HEK293 (cell line): ENCODE data around the gene SULT1B1.

Experiments used
- CTCF ChIA-PET: fragments of 350-600 bp; formaldehyde crosslinking; extraction: SDS; loops from one replicate; lab custom pipeline; 2021; ENCODE audit warnings: antibody characterized with exemption; lab: Yijun Ruan, JAX
- POLR2A ChIA-PET: fragments of 300-600 bp; formaldehyde crosslinking; extraction: SDS; loops from one replicate; lab custom pipeline; 2020; ENCODE audit warnings: antibody characterized with exemption, inconsistent platforms; lab: Yijun Ruan, JAX
- H3K27ac ChIP-seq: fragments of 200-500 bp; sonication (Bioruptor generic); 2 replicates; pipeline ENCODE4 v1.5.1; 2014; ENCODE audit warnings: low read depth, low read length, control low read depth, inconsistent platforms; ENCODE audit errors: extremely low read depth
- H3K36me3 ChIP-seq, 2 experiments: fragments of 200-500 bp in 1 of 2; sonication (Bioruptor generic) in 1 of 2; 1 replicate in 1 of 2; 2 replicates in 1 of 2; pipeline ENCODE4 v1.5.1; 2014 to 2017; ENCODE audit warnings: inconsistent platforms in 2 of 2, low read length in 2 of 2; ENCODE audit not compliant: control insufficient read depth in 2 of 2, insufficient read depth in 1 of 2
- H3K4me1 ChIP-seq: fragments of 200-500 bp; sonication (Bioruptor generic); 2 replicates; pipeline ENCODE4 v1.5.1; 2014; ENCODE audit warnings: mild to moderate bottlenecking, low read length, inconsistent platforms; ENCODE audit not compliant: control insufficient read depth, insufficient read depth
- H3K4me3 ChIP-seq: 2 replicates; pipeline ENCODE4 v1.5.1; 2011; ENCODE audit warnings: low read depth, mild to moderate bottlenecking, control low read depth, low read length, moderate library complexity
- H3K9me3 ChIP-seq: fragments of 200-500 bp; sonication (Bioruptor generic); 2 replicates; pipeline ENCODE4 v1.5.1; 2014; ENCODE audit warnings: low read depth, low read length, inconsistent platforms; ENCODE audit not compliant: control insufficient read depth, insufficient read depth
- FEZF1 ChIP-seq: fragments of 450-650 bp; formaldehyde crosslinking; IDR thresholded peaks from 2 replicates; pipeline ENCODE4 v1.5.1; 2016; ENCODE audit warnings: missing biosample characterization, missing genetic modification characterization
- OSR2 ChIP-seq: fragments of 450-650 bp; formaldehyde crosslinking; IDR thresholded peaks from 2 replicates; pipeline ENCODE4 v1.5.1; 2016; ENCODE audit warnings: missing biosample characterization, missing genetic modification characterization
- RBAK ChIP-seq: fragments of 450-650 bp; formaldehyde crosslinking; IDR thresholded peaks from 2 replicates; pipeline ENCODE4 v1.5.1; 2016; ENCODE audit warnings: missing biosample characterization, missing genetic modification characterization
- ZBTB8A ChIP-seq: fragments of 450-650 bp; formaldehyde crosslinking; IDR thresholded peaks from 2 replicates; pipeline ENCODE4 v1.5.1; 2016; ENCODE audit warnings: missing biosample characterization, missing genetic modification characterization
- ZFP3 ChIP-seq: fragments of 450-650 bp; formaldehyde crosslinking; IDR thresholded peaks from 2 replicates; pipeline ENCODE4 v1.5.1; 2016; ENCODE audit warnings: low read depth, missing biosample characterization, missing genetic modification characterization
- ZFP41 ChIP-seq: fragments of 450-650 bp; formaldehyde crosslinking; IDR thresholded peaks from 2 replicates; pipeline ENCODE4 v1.5.1; 2016; ENCODE audit warnings: missing biosample characterization, missing genetic modification characterization, borderline replicate concordance
- ZNF112 ChIP-seq: fragments of 450-650 bp; formaldehyde crosslinking; IDR thresholded peaks from 2 replicates; pipeline ENCODE4 v1.5.0; 2017; ENCODE audit warnings: missing biosample characterization, missing genetic modification characterization
- ZNF146 ChIP-seq: fragments of 450-650 bp; formaldehyde crosslinking; IDR thresholded peaks from 2 replicates; pipeline ENCODE4 v1.5.1; 2016; ENCODE audit warnings: missing biosample characterization, missing genetic modification characterization
- ZNF416 ChIP-seq: fragments of 450-650 bp; formaldehyde crosslinking; IDR thresholded peaks from 2 replicates; pipeline ENCODE4 v1.5.1; 2016; ENCODE audit warnings: missing biosample characterization, missing genetic modification characterization
- ZNF610 ChIP-seq: fragments of 450-650 bp; formaldehyde crosslinking; IDR thresholded peaks from 2 replicates; pipeline ENCODE4 v1.5.1; 2016; ENCODE audit warnings: missing biosample characterization, missing genetic modification characterization, borderline replicate concordance
- ZNF623 ChIP-seq: fragments of 450-650 bp; formaldehyde crosslinking; IDR thresholded peaks from 2 replicates; pipeline ENCODE4 v1.5.1; 2016; ENCODE audit warnings: missing biosample characterization, missing genetic modification characterization
- ZNF626 ChIP-seq: fragments of 450-650 bp; sonication (Bioruptor Pico); formaldehyde crosslinking; IDR thresholded peaks from 2 replicates; pipeline ENCODE4 v1.5.1; 2018; ENCODE audit warnings: missing biosample characterization, missing genetic modification characterization, inconsistent platforms
- ZNF677 ChIP-seq: fragments of 450-650 bp; IDR thresholded peaks from 2 replicates; pipeline ENCODE4 v1.5.0; 2018; ENCODE audit warnings: missing biosample characterization, mild to moderate bottlenecking, missing genetic modification characterization, moderate library complexity
- ZNF837 ChIP-seq: fragments of 450-650 bp; formaldehyde crosslinking; IDR thresholded peaks from 2 replicates; pipeline ENCODE4 v1.5.1; 2016; ENCODE audit warnings: missing biosample characterization, missing genetic modification characterization
- TF ChIP-seq, protein P1 (sequence below): fragments of 450-650 bp; formaldehyde crosslinking; IDR thresholded peaks from 2 replicates; pipeline ENCODE4 v1.5.1; 2017; ENCODE audit warnings: missing biosample characterization, missing genetic modification characterization
- TF ChIP-seq, protein P2 (sequence below): fragments of 450-650 bp; formaldehyde crosslinking; IDR thresholded peaks from 2 replicates; pipeline ENCODE4 v1.5.1; 2016; ENCODE audit warnings: missing biosample characterization, missing genetic modification characterization
- TF ChIP-seq, protein P3 (sequence below): fragments of 450-650 bp; formaldehyde crosslinking; IDR thresholded peaks from 2 replicates; pipeline ENCODE4 v1.5.1; 2016; ENCODE audit warnings: missing biosample characterization, missing genetic modification characterization
- TF ChIP-seq, protein P4 (sequence below): fragments of 450-650 bp; formaldehyde crosslinking; IDR thresholded peaks from 2 replicates; pipeline ENCODE4 v1.5.1; 2016; ENCODE audit warnings: missing biosample characterization, missing genetic modification characterization
- TF ChIP-seq, protein P5 (sequence below): fragments of 450-650 bp; formaldehyde crosslinking; IDR thresholded peaks from 2 replicates; pipeline ENCODE4 v1.5.1; 2016; ENCODE audit warnings: missing biosample characterization, missing genetic modification characterization
- TF ChIP-seq, protein P6 (sequence below): fragments of 450-650 bp; formaldehyde crosslinking; IDR thresholded peaks from 2 replicates; pipeline ENCODE4 v1.5.1; 2017; ENCODE audit warnings: missing biosample characterization, missing genetic modification characterization

Gene SULT1B1

DNA sequence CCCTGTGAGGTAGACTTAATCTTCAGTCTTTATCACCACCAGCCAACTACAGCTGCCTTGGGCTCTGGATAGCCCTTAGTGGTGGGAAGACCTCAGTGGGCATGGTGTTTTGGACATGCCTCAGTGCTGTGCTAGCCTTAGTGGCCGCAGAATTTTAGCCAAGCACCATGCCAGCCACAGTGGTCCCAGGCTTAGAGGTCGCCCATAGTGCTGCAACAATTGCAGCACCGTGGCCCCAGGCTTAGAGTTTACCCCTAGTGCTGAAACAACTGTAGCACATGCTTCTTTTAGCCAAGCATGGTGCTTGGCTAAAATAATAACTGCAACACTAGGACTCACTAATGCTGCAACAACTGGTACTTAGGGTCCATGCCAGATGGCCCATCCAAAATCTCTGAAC is 38.9 kb upstream of the SULT1B1 start (continued):
- TF ChIP-seq OSR2 (tag by site-specific recombination) = no peak
- no peak for TF ChIP-seq ZNF416 (tag by site-specific recombination)

DNA sequence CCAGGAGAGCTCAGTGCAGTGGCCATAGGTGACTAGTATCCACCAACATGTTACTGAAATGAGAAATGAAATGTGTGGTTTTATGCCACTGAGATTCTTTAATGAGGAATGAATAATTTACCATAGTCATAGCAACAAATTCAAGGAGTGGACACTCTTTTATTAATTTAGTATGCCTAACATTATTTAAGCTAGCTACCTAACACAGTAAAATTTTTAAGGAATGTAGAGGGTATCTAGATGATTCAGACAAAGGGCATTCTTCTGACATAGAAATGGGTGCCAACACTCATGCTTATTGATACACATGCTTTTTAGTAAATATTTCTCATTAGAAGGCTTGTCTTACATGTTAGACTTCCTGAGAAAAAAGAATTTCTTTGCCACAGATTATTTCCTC is 33.3 kb upstream of the SULT1B1 start:
- H3K4me3 ChIP-seq = no peak overlapping the region
- H3K36me3 ChIP-seq = no peaks in the 10 kb centered on the region
- CTCF ChIA-PET = interaction anchor here (0.7 kb wide), 1 partner anchor 16 kb away, joined by 5 read pairs; no protein-coding TSS in a partner anchor
- TF ChIP-seq ZNF837 (tag by site-specific recombination) = no peak
- TF ChIP-seq, protein P1, sequence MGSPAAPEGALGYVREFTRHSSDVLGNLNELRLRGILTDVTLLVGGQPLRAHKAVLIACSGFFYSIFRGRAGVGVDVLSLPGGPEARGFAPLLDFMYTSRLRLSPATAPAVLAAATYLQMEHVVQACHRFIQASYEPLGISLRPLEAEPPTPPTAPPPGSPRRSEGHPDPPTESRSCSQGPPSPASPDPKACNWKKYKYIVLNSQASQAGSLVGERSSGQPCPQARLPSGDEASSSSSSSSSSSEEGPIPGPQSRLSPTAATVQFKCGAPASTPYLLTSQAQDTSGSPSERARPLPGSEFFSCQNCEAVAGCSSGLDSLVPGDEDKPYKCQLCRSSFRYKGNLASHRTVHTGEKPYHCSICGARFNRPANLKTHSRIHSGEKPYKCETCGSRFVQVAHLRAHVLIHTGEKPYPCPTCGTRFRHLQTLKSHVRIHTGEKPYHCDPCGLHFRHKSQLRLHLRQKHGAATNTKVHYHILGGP (tag by site-specific recombination) = no peak
- no peak for TF ChIP-seq ZFP3 (tag by site-specific recombination)
- TF ChIP-seq, protein P2, sequence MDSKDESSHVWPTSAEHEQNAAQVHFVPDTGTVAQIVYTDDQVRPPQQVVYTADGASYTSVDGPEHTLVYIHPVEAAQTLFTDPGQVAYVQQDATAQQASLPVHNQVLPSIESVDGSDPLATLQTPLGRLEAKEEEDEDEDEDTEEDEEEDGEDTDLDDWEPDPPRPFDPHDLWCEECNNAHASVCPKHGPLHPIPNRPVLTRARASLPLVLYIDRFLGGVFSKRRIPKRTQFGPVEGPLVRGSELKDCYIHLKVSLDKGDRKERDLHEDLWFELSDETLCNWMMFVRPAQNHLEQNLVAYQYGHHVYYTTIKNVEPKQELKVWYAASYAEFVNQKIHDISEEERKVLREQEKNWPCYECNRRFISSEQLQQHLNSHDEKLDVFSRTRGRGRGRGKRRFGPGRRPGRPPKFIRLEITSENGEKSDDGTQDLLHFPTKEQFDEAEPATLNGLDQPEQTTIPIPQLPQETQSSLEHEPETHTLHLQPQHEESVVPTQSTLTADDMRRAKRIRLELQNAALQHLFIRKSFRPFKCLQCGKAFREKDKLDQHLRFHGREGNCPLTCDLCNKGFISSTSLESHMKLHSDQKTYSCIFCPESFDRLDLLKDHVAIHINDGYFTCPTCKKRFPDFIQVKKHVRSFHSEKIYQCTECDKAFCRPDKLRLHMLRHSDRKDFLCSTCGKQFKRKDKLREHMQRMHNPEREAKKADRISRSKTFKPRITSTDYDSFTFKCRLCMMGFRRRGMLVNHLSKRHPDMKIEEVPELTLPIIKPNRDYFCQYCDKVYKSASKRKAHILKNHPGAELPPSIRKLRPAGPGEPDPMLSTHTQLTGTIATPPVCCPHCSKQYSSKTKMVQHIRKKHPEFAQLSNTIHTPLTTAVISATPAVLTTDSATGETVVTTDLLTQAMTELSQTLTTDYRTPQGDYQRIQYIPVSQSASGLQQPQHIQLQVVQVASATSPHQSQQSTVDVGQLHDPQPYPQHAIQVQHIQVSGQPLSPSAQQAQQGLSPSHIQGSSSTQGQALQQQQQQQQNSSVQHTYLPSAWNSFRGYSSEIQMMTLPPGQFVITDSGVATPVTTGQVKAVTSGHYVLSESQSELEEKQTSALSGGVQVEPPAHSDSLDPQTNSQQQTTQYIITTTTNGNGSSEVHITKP (tag by site-specific recombination) = no peak
- TF ChIP-seq ZNF610 (tag by site-specific recombination) = no peak
- TF ChIP-seq FEZF1 (tag by site-specific recombination) = no peak
- no peak for TF ChIP-seq OSR2 (tag by site-specific recombination)
- no peak overlapping the region for H3K27ac ChIP-seq
- POLR2A ChIA-PET = no interaction called here
- H3K4me1 ChIP-seq = no peaks in the 10 kb centered on the region
- no peaks in the 10 kb centered on the region for H3K9me3 ChIP-seq

DNA sequence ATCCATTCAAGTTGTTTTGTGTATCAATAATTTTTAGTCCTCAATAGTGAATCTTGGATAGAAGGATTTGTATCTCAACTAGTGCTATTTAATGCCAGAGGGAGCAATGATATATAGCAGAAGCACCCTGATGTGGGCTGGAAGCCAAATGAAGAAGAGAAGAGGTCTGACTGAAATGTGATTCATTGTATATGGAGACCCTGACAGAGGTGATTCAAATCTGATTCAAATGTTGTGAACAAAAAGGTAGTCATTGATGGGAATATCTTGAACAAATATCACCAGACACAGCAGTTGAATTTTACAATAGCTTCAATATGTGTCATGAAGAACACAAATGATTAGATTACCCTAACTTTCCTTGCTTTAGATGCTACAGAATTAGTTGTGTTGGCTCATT is 27.5 kb upstream of the SULT1B1 start:
- no peak overlapping the region for H3K27ac ChIP-seq
- no peak overlapping the region for H3K4me3 ChIP-seq
- no peaks in the 10 kb centered on the region for H3K4me1 ChIP-seq
- POLR2A ChIA-PET = no interaction called here
- CTCF ChIA-PET = interaction anchor here (0.7 kb wide), 1 partner anchor 93 kb away, joined by 3 read pairs; no protein-coding TSS in a partner anchor
- H3K36me3 ChIP-seq = no peaks in the 10 kb centered on the region
- H3K9me3 ChIP-seq = no peaks in the 10 kb centered on the region
- TF ChIP-seq, protein P3, sequence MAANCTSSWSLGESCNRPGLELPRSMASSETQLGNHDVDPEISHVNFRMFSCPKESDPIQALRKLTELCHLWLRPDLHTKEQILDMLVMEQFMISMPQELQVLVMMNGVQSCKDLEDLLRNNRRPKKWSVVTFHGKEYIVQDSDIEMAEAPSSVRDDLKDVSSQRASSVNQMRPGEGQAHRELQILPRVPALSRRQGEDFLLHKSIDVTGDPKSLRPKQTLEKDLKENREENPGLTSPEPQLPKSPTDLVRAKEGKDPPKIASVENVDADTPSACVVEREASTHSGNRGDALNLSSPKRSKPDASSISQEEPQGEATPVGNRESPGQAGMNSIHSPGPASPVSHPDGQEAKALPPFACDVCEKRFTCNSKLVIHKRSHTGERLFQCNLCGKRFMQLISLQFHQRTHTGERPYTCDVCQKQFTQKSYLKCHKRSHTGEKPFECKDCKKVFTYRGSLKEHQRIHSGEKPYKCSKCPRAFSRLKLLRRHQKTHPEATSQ (tag by site-specific recombination) = no peak
- TF ChIP-seq ZNF146 (tag by site-specific recombination) (no peak), ZFP41 (tag by site-specific recombination) (no peak), ZNF626 (no peak), RBAK (no peak), ZNF677 (tag by site-specific recombination) (no peak), ZNF623 (tag by site-specific recombination) (no peak), ZBTB8A (tag by site-specific recombination) (no peak), ZNF112 (tag by site-specific recombination) (no peak)
- TF ChIP-seq, protein P4, sequence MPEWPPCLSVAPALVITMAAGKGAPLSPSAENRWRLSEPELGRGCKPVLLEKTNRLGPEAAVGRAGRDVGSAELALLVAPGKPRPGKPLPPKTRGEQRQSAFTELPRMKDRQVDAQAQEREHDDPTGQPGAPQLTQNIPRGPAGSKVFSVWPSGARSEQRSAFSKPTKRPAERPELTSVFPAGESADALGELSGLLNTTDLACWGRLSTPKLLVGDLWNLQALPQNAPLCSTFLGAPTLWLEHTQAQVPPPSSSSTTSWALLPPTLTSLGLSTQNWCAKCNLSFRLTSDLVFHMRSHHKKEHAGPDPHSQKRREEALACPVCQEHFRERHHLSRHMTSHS (tag by site-specific recombination) = no peak
- TF ChIP-seq, protein P5, sequence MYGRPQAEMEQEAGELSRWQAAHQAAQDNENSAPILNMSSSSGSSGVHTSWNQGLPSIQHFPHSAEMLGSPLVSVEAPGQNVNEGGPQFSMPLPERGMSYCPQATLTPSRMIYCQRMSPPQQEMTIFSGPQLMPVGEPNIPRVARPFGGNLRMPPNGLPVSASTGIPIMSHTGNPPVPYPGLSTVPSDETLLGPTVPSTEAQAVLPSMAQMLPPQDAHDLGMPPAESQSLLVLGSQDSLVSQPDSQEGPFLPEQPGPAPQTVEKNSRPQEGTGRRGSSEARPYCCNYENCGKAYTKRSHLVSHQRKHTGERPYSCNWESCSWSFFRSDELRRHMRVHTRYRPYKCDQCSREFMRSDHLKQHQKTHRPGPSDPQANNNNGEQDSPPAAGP (tag by site-specific recombination) = no peak
- TF ChIP-seq, protein P6, sequence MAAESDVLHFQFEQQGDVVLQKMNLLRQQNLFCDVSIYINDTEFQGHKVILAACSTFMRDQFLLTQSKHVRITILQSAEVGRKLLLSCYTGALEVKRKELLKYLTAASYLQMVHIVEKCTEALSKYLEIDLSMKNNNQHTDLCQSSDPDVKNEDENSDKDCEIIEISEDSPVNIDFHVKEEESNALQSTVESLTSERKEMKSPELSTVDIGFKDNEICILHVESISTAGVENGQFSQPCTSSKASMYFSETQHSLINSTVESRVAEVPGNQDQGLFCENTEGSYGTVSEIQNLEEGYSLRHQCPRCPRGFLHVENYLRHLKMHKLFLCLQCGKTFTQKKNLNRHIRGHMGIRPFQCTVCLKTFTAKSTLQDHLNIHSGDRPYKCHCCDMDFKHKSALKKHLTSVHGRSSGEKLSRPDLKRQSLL (tag by site-specific recombination) = no peak
